Ishikawa (cell line): ENCODE data around the gene OXSR1.

Experiments
- CEBPB ChIP-seq: IDR thresholded peaks from 2 replicates; pipeline ENCODE4 v1.6.1; 2012
- CREB1 ChIP-seq: IDR thresholded peaks from 2 replicates; pipeline ENCODE4 v1.6.1; 2012; ENCODE audit warnings: low read depth
- EGR1 ChIP-seq: IDR thresholded peaks from 2 replicates; pipeline ENCODE4 v1.6.1; 2012
- EP300 ChIP-seq: IDR thresholded peaks from 2 replicates; pipeline ENCODE4 v1.6.1; 2012; ENCODE audit warnings: borderline replicate concordance
- FOXM1 ChIP-seq: IDR thresholded peaks from 2 replicates; pipeline ENCODE4 v1.6.1; 2012; ENCODE audit warnings: low read depth, borderline replicate concordance
- MAX ChIP-seq: IDR thresholded peaks from 2 replicates; pipeline ENCODE4 v1.6.1; 2012
- NFIC ChIP-seq: IDR thresholded peaks from 2 replicates; pipeline ENCODE4 v1.6.1; 2012
- RAD21 ChIP-seq: IDR thresholded peaks from 2 replicates; pipeline ENCODE4 v1.6.1; 2012; ENCODE audit warnings: low read depth
- REST ChIP-seq: IDR thresholded peaks from 2 replicates; pipeline ENCODE4 v1.6.1; 2012; ENCODE audit warnings: low read depth, mild to moderate bottlenecking
- TAF1 ChIP-seq: IDR thresholded peaks from 2 replicates; pipeline ENCODE4 v1.6.1; 2012; ENCODE audit warnings: low read depth, mild to moderate bottlenecking
- TCF12 ChIP-seq: IDR thresholded peaks from 2 replicates; pipeline ENCODE4 v1.6.1; 2012; ENCODE audit warnings: low read depth
- TEAD4 ChIP-seq: IDR thresholded peaks from 2 replicates; pipeline ENCODE4 v1.6.1; 2012
- YY1 ChIP-seq: IDR thresholded peaks from 2 replicates; pipeline ENCODE4 v1.6.1; 2012; ENCODE audit warnings: low read depth
- ZBTB7A ChIP-seq: IDR thresholded peaks from 2 replicates; pipeline ENCODE4 v1.6.1; 2012; ENCODE audit warnings: low read depth

- TF ChIP-seq NFIC (no peak), TCF12 (no peak), CREB1 (no peak), EP300 (no peak), CEBPB (no peak), YY1 (no peak), MAX (no peak), REST (no peak), RAD21 (no peak), TAF1 (no peak), FOXM1 (no peak), ZBTB7A (no peak), EGR1 (no peak), TEAD4 (no peak)
Observed at GRCh38 chr3:38139652-38140051, 25.7 kb upstream of the OXSR1 start.
